Effector CD8-positive, alpha-beta T cell (primary cell): Measurements from ENCODE around the gene SLC17A8.
"Not testable (repeated sequence)": the region's sequence is repeated elsewhere in the genome, so short reads cannot be mapped to it uniquely, and the experiment has no call there.

Experiments
- DNase-seq: peaks from one replicate; lab custom pipeline; 2025; lab: John Stamatoyannopoulos, UW
- total RNA-seq, 4 experiments: gene quantifications; one replicate each; lab custom pipeline; 2026; lab: John Stamatoyannopoulos, UW

SLC17A8 gene
- total RNA-seq = 0 to 0.09 (median 0) reads per million in 4 experiments

GRCh38 chr12:100356644-100357223 lies at the start of gene SLC17A8:
SLC17A8 (plus strand) TSS chr12:100357074; CDS start chr12:100357392, 318 bp downstream.
- no peak for DNase-seq

- not testable (repeated sequence) for DNase-seq
These were observed 48.7 kb upstream of the SLC17A8 start for GRCh38 chr12:100308138-100308537.

GRCh38 chr12:100311317-100311716 lies 45.6 kb upstream of the SLC17A8 start:
- no peak for DNase-seq

GRCh38 chr12:100317371-100317770 lies 39.5 kb upstream of the SLC17A8 start:
- no peak for DNase-seq

- no peak for DNase-seq
These were observed 32.4 kb upstream of the SLC17A8 start for GRCh38 chr12:100324498-100324897.

GRCh38 chr12:100326208-100326607 lies 30.7 kb upstream of the SLC17A8 start:
- DNase-seq = no peak

- DNase-seq = no peak
These were observed 27.1 kb upstream of the SLC17A8 start for GRCh38 chr12:100329800-100330199.

GRCh38 chr12:100331871-100332270 lies 25.0 kb upstream of the SLC17A8 start:
- no peak for DNase-seq

GRCh38 chr12:100332852-100333251 lies 24.0 kb upstream of the SLC17A8 start:
- DNase-seq = no peak

GRCh38 chr12:100337299-100337698 lies 19.6 kb upstream of the SLC17A8 start:
- no peak for DNase-seq

- DNase-seq = no peak
These were observed 19.1 kb upstream of the SLC17A8 start for GRCh38 chr12:100337727-100338126.

GRCh38 chr12:100339071-100339470 lies 17.8 kb upstream of the SLC17A8 start:
- DNase-seq = no peak

GRCh38 chr12:100342897-100343296 lies 14.0 kb upstream of the SLC17A8 start:
- not testable (repeated sequence) for DNase-seq

GRCh38 chr12:100344351-100344750 lies 12.5 kb upstream of the SLC17A8 start:
- not testable (repeated sequence) for DNase-seq

- DNase-seq = no peak
These were observed 11.7 kb upstream of the SLC17A8 start for GRCh38 chr12:100345020-100345767.

- no peak for DNase-seq
These were observed 10.2 kb upstream of the SLC17A8 start for GRCh38 chr12:100346660-100347059.

GRCh38 chr12:100348657-100349454 lies 8.0 kb upstream of the SLC17A8 start:
- no peak for DNase-seq

GRCh38 chr12:100359248-100359647 lies 2.4 kb downstream of the SLC17A8 start:
- DNase-seq = no peak

GRCh38 chr12:100359822-100360221 lies 2.9 kb downstream of the SLC17A8 start:
- no peak for DNase-seq

- DNase-seq = no peak
These were observed 3.6 kb downstream of the SLC17A8 start for GRCh38 chr12:100360450-100360849.

- no peak for DNase-seq
These were observed 7.5 kb downstream of the SLC17A8 start for GRCh38 chr12:100364324-100364723.

GRCh38 chr12:100365411-100365810 lies 8.5 kb downstream of the SLC17A8 start:
- DNase-seq = no peak

GRCh38 chr12:100368066-100368465 lies 11.2 kb downstream of the SLC17A8 start:
- DNase-seq = no peak
